ENCODE measurements around the gene RBMX2. TPM values are rescaled to one million over a fixed set of nuclear protein-coding genes. Genes with fewer than 3 reads are reported as not detected.
"Not testable (repeated sequence)": the region's sequence is repeated elsewhere in the genome, so short reads cannot be mapped to it uniquely, and the experiment has no call there.

RBMX2 gene, protein sequence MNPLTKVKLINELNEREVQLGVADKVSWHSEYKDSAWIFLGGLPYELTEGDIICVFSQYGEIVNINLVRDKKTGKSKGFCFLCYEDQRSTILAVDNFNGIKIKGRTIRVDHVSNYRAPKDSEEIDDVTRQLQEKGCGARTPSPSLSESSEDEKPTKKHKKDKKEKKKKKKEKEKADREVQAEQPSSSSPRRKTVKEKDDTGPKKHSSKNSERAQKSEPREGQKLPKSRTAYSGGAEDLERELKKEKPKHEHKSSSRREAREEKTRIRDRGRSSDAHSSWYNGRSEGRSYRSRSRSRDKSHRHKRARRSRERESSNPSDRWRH
- total RNA-seq (15.9 and 32.3 TPM in 2 replicates), polyA plus RNA-seq (22.5 and 30.9 TPM in 2 replicates)

DNA sequence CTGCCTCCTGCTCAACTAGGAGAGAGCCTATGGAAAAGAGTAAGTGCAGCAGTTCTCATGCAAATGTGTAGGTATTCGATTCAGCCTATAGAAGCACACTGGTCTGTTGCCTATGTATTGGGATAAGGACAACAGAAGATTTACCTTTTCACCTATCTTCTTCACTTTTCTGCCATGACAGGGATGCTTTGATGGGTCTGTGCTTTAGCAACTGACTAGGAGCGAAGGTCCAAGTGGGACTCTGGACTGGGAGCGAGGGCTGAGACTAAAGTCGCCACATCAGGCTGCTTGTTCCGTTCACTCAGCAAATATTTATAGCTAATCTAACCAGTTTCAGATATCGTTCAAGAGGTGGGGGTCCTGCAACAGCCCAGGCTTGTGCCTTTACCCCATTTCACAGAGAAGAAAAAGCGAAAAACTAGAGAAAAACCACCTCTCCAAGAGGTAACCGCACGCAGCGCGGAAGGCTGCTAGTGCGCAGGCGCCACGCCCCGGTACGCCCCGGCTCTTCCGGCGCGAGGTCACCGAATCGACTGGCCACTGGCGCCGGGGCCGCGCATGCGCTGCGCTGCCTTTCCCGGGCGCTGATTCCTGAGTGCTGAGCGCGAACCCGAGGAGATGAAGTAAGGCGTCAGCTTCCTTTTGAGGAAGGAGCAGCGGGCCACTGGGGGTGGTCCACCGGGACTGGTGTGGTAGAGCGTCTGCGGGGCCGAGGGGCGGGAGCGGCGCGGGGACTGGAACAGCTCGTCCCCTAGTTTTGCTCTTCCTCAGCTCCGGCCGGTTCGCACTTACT lies at the start of gene RBMX2:
RBMX2 (plus strand) TSS at position 573 of the 793 bp plus-strand sequence; CDS start at position 619, 46 bp downstream.
- peak; percentile 77 to 85 for DNase-seq (ENCODE audit: low read depth in 1 of 2, low spot score in 1 of 2)
- H3K4me1 ChIP-seq (ENCODE audit: low read depth) = no peaks in the 10 kb centered on the region
- H3K9me3 ChIP-seq (ENCODE audit: low read depth) = no peaks in the 10 kb centered on the region
- peak within 1 kb of the TSS; percentile 85 for H3K27ac ChIP-seq
- peaks cover 3% of the 10 kb centered on the region for H3K36me3 ChIP-seq
- TF ChIP-seq, protein P1, sequence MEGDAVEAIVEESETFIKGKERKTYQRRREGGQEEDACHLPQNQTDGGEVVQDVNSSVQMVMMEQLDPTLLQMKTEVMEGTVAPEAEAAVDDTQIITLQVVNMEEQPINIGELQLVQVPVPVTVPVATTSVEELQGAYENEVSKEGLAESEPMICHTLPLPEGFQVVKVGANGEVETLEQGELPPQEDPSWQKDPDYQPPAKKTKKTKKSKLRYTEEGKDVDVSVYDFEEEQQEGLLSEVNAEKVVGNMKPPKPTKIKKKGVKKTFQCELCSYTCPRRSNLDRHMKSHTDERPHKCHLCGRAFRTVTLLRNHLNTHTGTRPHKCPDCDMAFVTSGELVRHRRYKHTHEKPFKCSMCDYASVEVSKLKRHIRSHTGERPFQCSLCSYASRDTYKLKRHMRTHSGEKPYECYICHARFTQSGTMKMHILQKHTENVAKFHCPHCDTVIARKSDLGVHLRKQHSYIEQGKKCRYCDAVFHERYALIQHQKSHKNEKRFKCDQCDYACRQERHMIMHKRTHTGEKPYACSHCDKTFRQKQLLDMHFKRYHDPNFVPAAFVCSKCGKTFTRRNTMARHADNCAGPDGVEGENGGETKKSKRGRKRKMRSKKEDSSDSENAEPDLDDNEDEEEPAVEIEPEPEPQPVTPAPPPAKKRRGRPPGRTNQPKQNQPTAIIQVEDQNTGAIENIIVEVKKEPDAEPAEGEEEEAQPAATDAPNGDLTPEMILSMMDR (IDR thresholded peaks at IDR 0.05; ENCODE audit: low read depth, low read length) = no peak
- peak within 1 kb of the TSS; percentile 71 for H3K4me3 ChIP-seq
- peaks cover 22% of the 10 kb centered on the region for H3K27me3 ChIP-seq

DNA sequence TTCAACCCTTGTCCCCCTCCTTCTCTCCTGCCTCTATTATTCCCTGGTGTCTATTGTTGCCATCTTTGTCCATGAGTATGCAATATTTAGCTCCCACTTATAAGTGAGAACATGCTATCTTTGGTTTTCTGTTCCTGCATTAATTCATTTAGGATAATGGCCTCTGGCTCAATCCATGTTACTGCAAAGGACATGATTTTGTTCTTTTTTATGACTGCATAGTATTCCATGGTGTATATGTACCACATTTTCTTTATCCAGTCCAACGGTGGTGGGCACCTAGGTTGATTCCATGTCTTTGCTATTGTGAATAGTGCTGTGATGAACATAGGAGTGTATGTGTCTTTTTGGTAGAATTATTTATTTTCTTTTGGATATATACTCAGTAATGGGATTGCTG lies 49.7 kb upstream of the RBMX2 start:
- H3K36me3 ChIP-seq; DNase-seq (ENCODE audit: low read depth in 1 of 2, low spot score in 1 of 2); H3K27me3 ChIP-seq: not testable (repeated sequence)

DNA sequence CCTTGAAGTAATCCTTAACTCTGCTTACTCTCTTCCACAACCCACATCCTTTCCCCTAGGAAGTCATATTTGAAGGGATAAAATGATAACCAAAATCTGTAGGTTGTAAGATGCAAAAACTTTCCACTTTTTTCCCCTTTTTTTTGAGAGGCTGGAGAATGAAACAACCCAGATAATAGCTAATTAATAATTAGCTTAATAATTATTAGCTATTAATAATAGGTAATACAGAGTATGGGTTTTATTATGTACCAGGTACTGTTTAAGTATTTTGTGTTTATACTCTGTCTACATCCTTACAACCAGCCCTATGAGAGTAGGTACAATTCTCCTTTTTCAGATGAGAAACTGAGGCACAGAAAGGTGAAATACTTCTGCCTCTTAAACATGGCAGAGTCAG lies 25.7 kb upstream of the RBMX2 start:
- Histone ChIP-seq H3K9me3 (ENCODE audit: low read depth) (no peaks in the 10 kb centered on the region), H3K27me3 (no peaks in the 10 kb centered on the region), H3K36me3 (no peaks in the 10 kb centered on the region), H3K4me3 (no peak overlapping the region), H3K4me1 (ENCODE audit: low read depth) (no peaks in the 10 kb centered on the region), H3K27ac (no peak overlapping the region)
- no peak for DNase-seq (ENCODE audit: low read depth in 1 of 2, low spot score in 1 of 2)
- TF ChIP-seq, protein P1 (IDR thresholded peaks at IDR 0.05; ENCODE audit: low read depth, low read length) = no peak

More for the DNA sequence above, 49.7 kb upstream of the RBMX2 start:
- H3K4me3 ChIP-seq; H3K27ac ChIP-seq; H3K4me1 ChIP-seq (ENCODE audit: low read depth); H3K9me3 ChIP-seq (ENCODE audit: low read depth): not testable (repeated sequence)

DNA sequence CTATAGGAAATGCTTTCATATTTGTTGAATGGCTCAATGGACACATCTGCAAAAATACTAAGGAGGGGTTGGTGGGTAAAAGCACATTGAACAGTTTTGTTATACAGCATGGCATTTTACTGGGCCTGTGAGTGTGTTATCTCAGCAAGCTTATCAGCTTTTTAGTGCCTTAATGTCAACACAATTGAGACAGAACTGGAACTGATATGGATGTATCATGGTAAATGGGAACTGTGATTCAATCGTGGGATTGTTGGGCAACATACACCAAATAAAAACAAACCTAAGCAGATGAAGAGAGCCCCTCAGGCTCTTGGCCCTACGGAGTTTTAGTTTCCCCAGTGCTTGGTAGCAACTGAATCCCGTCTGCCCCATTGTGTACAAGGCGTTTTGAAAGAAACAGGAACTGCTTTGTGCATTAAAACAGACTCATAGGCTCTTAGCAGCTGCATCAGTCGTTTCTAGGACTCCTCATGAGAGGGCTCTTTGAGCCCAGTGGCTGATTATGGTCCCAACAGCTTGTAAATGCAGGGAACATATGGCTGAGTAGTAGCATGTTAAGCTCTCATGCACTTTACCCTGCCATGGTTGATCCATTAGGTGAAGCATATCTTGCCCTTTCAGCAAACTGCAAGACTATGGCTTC lies 23.6 kb upstream of the RBMX2 start:
- Histone ChIP-seq H3K9me3 (ENCODE audit: low read depth) (no peaks in the 10 kb centered on the region), H3K27me3 (no peaks in the 10 kb centered on the region), H3K36me3 (no peaks in the 10 kb centered on the region), H3K4me1 (ENCODE audit: low read depth) (no peaks in the 10 kb centered on the region), H3K4me3 (no peak overlapping the region), H3K27ac (no peak overlapping the region)
- peak in 1 of 2 donors; percentile 28 for DNase-seq (ENCODE audit: low read depth in 1 of 2, low spot score in 1 of 2)
- TF ChIP-seq, protein P1 (IDR thresholded peaks at IDR 0.05; ENCODE audit: low read depth, low read length) = no peak

DNA sequence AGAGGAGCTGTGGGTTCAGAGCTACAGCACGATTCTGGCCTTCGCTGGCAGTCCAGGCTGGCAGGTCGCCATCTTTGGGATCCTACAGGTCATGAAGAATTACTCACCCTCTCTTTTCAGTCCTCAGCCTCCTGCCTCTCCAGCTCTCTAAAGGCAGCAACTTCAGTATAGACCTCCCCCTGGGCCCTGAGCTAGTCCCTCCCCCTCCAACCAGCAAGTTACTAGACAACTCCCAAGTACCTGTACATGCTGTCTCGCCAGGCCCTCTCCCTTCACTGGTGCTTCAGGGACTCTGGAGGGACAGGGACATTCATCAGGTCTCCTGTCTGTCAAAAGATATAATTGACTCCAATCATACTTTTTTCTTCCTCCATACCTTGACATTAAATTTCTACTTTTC lies 16.3 kb upstream of the RBMX2 start, which contains the start of gene GPR119:
GPR119 (minus strand) TSS at position 155 of the 400 bp plus-strand sequence. CDS start 227 bp downstream, outside the sequence.
- TF ChIP-seq, protein P1 (IDR thresholded peaks at IDR 0.05; ENCODE audit: low read depth, low read length) = no peak
- Histone ChIP-seq H3K36me3 (no peaks in the 10 kb centered on the region), H3K4me3 (no peak within 1 kb of the TSS), H3K27ac (no peak within 1 kb of the TSS), H3K9me3 (ENCODE audit: low read depth) (no peaks in the 10 kb centered on the region), H3K27me3 (no peaks in the 10 kb centered on the region), H3K4me1 (ENCODE audit: low read depth) (no peaks in the 10 kb centered on the region)
- no peak for DNase-seq (ENCODE audit: low read depth in 1 of 2, low spot score in 1 of 2)
